Left cardiac atrium (tissue), 4 donors: ENCODE data around the gene SF3A2. TPM values are rescaled to one million over a fixed set of nuclear protein-coding genes. Genes with fewer than 3 reads are reported as not detected.

Source experiments
- ATAC-seq, 2 donors: fragments of 200-7000 bp; cut with Tn5 transposase; one replicate each; pipeline ENCODE4 v1.9.1; 2020; ENCODE audit warnings: mild to moderate bottlenecking in 2 of 2, moderate library complexity in 2 of 2
- DNase-seq: peaks from one replicate; pipeline ENCODE4 v3.0.0-alpha.2; 2020
- intact Hi-C, 2 donors: fragments of 100-400 bp; cut with DNase I; formaldehyde crosslinking; loops; one replicate each; pipeline versions ENCODE4 v1.14.1 to v1.15.1; 2022 to 2023
- total RNA-seq, 2 donors: library from RNA; stranded (reverse); fragmentation: NEBNext Ultra II Directional; extraction: Animal tissue kit (Norgen Biotek cat#: 25700); gene quantifications; one replicate each; pipeline ENCODE4 v1.2.1, GENCODE V29; 2021
- donor health status: DM: no; HTN: yes; CAD: no.
- donor health status: DM: no; HTN: yes; CAD: no; lungs with severe emphysema.
- donor health status: DM: yes; HTN: yes; CAD: no.
- donor health status: Dilated cardiomyopathy.

SF3A2 gene
- total RNA-seq, 2 donors from 2014 or later, result 28.8 to 34.4 TPM

GRCh38 chr19:2234996-2235380 lies 1.6 kb upstream of the SF3A2 start:
- DNase-seq (no peak), ATAC-seq (no peak)
- intact Hi-C loops, result loop anchor here (5.0 to 10.0 kb wide), 2 partner anchors 37 to 80 kb away; partner anchors contain the start of gene AP3D1 (in 2 of the 2)

DNA sequence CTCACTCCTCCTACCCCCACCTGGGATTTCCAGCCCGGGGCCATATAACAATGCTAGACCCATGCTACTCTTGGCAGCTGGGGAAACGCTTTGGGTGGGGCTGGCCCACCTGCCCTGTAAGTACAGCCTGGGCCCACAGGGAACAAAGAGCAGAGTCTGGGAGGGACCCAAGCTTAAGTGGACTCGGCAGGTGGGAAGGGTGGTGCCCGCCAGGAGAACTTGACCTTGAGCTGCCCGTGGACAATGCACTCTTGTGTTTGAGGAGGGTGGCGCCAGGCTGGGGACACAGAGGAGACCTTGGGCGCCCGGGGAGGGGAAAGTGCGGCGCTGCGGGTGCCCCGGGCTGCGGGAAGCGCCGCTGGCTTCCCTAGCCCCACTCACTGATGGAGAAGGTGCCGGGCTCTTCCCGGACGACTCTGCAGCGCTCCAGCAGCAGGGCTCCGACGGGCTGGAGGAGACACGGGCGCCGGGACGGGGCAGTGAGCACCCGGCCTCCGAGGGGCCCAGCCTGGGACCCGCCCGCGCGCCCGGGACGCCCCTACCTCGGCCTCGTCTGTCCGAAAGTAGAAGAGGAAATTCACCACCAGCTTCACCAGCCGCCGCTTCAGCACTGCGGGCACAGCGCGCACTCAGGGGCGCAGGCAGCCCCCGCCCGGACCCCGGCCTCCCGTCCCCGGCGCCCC lies 1.1 kb upstream of the SF3A2 start:
- ATAC-seq (peak; percentile 4 to 5), DNase-seq (no peak)
- intact Hi-C loops, result loop anchor here (5.0 to 10.0 kb wide), 2 partner anchors 37 to 81 kb away; partner anchors contain the start of gene AP3D1 (in 2 of the 2)

- no peak for DNase-seq
- no peak for ATAC-seq
- intact Hi-C loops, result loop anchor here (5.0 to 10.0 kb wide), 2 partner anchors 36 to 81 kb away; partner anchors contain the start of gene AP3D1 (in 2 of the 2)
These were observed 635 bp upstream of the SF3A2 start for GRCh38 chr19:2236064-2236313.

DNA sequence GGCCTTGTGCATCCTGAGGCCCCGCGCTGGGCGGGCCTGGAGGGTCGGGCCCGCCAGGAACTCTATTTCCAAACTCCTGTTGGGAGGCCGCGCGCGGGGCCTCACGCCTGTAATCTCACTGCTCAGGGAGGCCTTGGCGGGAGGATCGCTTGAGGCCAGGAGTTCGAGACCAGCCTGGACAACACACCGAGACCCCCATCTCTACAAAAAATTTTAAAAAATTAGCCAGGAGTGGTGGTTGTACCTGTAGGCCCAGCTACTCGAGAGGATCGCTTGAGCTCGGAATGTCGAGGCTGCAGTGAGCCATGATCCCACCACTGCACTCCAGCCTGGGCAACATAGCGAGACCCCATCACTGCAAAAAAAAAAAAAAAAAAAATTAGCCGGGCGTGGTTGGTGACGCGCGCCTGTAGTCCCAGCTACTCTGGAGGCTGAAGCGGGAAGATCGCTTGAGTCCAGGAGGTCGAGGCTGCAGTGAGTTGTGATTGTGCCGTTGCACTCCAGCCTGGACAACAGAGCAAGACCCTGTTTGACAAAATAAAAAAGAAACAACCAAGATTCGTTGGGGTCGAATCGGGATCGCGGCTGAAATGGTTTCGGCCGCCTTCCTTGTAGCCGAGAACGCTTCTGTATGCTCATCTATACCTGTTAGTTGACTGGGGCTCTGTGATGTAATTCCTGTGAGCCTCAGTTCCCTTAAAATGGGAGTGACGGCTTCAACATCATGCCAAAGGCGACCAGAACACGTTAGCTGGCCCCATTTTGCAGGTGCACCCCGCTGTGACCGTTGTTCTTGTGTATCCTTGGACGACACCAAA lies 636 bp downstream of the SF3A2 start:
- DNase-seq, result no peak
- intact Hi-C loops, result loop anchor here (5.0 to 10.0 kb wide), 2 partner anchors 35 to 82 kb away; partner anchors contain the start of gene AP3D1 (in 2 of the 2)
- peak; percentile 20 to 50 for ATAC-seq

DNA sequence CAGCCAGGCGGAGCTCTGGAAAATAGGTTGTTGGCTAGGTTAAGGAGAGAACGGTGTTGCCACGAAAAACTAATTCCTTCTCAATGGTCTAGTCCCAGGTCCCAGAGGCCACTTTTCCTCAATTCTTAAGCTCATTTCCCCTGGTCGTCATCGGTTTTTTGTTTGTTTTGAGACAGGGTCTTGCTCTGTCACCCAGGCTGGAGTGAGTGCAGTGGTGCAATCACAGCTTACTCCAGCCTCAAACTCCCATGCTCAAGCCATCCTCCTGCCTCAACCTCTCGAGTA lies 1.2 kb downstream of the SF3A2 start:
- no peak for DNase-seq
- intact Hi-C loops, result loop anchor here (5.0 to 10.0 kb wide), 2 partner anchors 34 to 83 kb away; partner anchors contain the start of gene AP3D1 (in 2 of the 2)
- no peak for ATAC-seq

- intact Hi-C loops, result loop anchor here (5.0 to 10.0 kb wide), 2 partner anchors 33 to 84 kb away; partner anchors contain the start of gene AP3D1 (in 2 of the 2)
- DNase-seq, result no peak
- ATAC-seq, result no peak
These were observed 2.5 kb downstream of the SF3A2 start for GRCh38 chr19:2239173-2239572.

- ATAC-seq, result no peak
- intact Hi-C loops, result loop anchor here (5.0 to 10.0 kb wide), 2 partner anchors 32 to 85 kb away; partner anchors contain the start of gene AP3D1 (in 2 of the 2)
- peak; percentile 66 for DNase-seq
These were observed 3.4 kb downstream of the SF3A2 start for GRCh38 chr19:2239771-2240770.

GRCh38 chr19:2240881-2241760 lies 4.5 kb downstream of the SF3A2 start:
- DNase-seq (peak; percentile 28), ATAC-seq (no peak)
- intact Hi-C loops, result no loop called here

DNA sequence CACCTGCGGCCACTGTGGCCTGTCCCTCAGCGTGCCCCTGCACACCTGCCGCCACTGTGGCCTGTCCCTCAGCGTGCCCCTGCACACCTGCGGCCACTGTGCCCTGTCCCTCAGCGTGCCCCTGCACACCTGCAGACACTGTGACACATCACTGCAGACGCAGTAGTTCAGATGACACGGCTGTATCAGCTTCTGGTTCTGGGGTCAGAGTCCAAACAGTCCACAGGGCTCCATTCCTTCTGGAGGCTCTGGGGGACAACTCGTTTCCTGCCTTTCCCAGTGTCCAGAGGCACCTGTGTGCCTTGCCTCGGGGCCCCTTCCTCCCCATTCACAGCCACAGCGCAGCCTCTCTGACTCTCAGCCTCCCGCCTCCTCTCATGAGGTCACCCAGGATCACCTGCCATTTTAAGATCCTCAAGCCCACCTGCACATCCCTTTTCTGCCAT lies 5.5 kb downstream of the SF3A2 start:
- peak; percentile 16 for DNase-seq
- no peak for ATAC-seq
- intact Hi-C loops, result no loop called here

DNA sequence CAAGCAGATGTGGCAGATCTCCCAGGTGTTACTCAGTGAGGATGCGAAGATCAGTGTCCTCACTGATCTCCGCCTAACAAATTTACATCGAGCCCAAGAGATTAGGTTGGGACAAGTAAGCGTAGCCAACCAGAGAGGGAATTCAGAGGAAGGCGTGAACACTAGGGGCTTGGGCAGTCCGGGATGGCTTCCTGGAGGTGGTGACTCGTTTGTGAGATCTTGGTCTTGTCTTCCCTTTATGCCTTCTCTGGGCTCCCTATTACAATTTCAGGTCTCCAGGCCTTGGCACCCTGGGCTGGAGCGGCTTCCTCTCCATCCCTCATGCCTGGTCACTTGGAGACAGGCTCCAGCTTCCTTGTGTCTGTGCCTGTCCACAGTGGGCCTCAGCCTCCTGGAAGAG lies 6.2 kb downstream of the SF3A2 start:
- ATAC-seq (no peak), DNase-seq (peak; percentile 7)
- intact Hi-C loops, result no loop called here

GRCh38 chr19:2243274-2244124 lies 6.9 kb downstream of the SF3A2 start:
- DNase-seq, result no peak
- intact Hi-C loops, result no loop called here

DNA sequence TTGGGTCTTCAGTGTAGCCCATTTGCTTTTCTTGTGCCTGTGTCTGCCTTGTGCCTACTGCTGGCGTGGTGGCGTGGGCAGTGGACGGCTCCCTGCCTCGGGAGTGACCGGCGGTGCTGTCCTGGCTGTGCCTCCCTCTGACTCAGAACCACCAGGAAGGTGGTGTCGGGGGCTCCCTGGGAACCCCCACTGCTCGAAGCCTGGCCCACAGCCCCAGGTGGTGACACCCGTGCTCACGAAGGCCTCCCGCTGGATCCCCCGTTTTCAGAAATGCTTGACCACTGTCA lies 7.4 kb downstream of the SF3A2 start:
- intact Hi-C loops, result no loop called here
- no peak for ATAC-seq
- DNase-seq, result no peak

More at GRCh38 chr19:2243274-2244124, 6.9 kb downstream of the SF3A2 start:
- no peak for ATAC-seq

- intact Hi-C loops, result no loop called here
- no peak for ATAC-seq
- no peak for DNase-seq
These were observed 7.9 kb downstream of the SF3A2 start for GRCh38 chr19:2244486-2244885.

DNA sequence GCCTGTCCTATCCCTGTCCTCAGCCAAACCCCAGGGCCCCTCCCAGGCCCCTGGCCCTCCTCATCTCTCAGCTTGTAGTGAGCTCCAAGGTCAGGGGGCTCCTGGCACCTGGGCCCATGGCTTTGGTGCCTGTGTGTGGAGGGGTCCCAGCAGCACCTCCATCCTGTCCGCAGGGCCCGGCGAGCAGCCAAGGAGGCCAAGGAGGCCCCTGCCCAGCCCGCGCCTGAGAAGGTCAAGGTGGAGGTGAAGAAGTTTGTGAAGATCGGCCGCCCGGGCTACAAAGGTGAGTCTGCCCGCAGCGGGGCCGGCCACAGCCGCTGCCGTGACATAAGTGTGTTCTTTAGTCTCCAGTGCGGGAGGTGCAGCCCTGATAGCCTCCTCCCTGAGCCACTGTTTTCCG lies 8.6 kb downstream of the SF3A2 start:
- ATAC-seq, result no peak

GRCh38 chr19:2246014-2246620 lies 9.5 kb downstream of the SF3A2 start:
- DNase-seq, result peak; percentile 17
- ATAC-seq, result no peak
- intact Hi-C loops, result no loop called here

More for the DNA sequence above, 8.6 kb downstream of the SF3A2 start:
- peak; percentile 23 for DNase-seq
- intact Hi-C loops, result no loop called here

DNA sequence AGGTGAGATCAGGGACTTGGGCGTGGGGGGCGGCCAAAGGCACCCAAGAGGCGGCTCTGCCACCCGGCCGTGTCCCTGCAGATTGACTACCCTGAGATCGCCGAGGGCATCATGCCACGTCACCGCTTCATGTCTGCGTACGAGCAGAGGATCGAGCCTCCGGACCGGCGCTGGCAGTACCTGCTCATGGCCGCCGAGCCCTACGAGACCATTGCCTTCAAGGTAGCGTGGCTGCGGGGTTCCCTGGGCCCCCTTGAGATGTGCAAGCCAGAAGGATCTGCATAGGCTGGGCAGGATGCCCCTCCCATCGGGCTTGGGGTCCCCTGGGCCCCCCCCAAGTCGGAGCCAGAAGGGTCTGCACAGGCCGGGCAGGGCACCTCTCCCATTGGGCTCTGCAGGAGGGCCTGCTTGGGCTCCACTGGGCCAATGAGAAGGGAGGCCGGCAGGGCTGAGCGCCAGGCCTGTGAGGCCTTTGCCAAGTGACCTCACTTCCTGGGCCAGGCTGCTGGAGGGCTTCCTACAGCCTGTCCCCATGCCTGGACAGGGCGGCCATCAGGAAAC lies 10.3 kb downstream of the SF3A2 start:
- intact Hi-C loops, result no loop called here
- ATAC-seq, result peak; percentile 50 to 52
- DNase-seq, result peak; percentile 68
